SH-SY5Y (cell line): Measurements from ENCODE around the gene COL4A3.

ENCODE experiments used
- GATA2 ChIP-seq: IDR thresholded peaks from 2 replicates; pipeline ENCODE4 v1.6.1; 2011; ENCODE audit warnings: mild to moderate bottlenecking, low read depth, low read length
- GATA3 ChIP-seq: IDR thresholded peaks from 2 replicates; pipeline ENCODE4 v1.6.1; 2011; ENCODE audit warnings: low read depth, mild to moderate bottlenecking, low read length, moderate library complexity

- TF ChIP-seq GATA3 (no peak), GATA2 (no peak)
Measured at GRCh38 chr2:227252831-227253230, 88.4 kb downstream of the COL4A3 start.
